Activated CD4-positive, alpha-beta T cell treated with anti-CD3 and anti-CD28 coated beads, Interleukin-2, amount 10 ng/mL, durations not matched to agents 7 days and 5 days (primary cell): ENCODE measurements around the gene ADGRB2. TPM values are rescaled to one million over a fixed set of nuclear protein-coding genes. Genes with fewer than 3 reads are reported as not detected.
A peak's percentile ranks its signal among the peaks of the same experiment; 100 is the strongest.

Experiments
- CTCF ChIA-PET: fragments of 350-600 bp; sonication (Branson Sonifier 250); formaldehyde crosslinking; loops from one replicate; lab custom pipeline; 2021; ENCODE audit warnings: antibody characterized with exemption; lab: Charles Lee
- POLR2A ChIA-PET: fragments of 350-600 bp; sonication (Branson Sonifier 250); formaldehyde crosslinking; loops from one replicate; lab custom pipeline; 2021; ENCODE audit warnings: antibody characterized with exemption; lab: Charles Lee
- DNase-seq: peaks from one replicate; pipeline ENCODE4 v3.0.0-alpha.2; 2020
- H3K27ac Mint-ChIP-seq: one replicate; pipeline ENCODE4 v1.8.0; 2021; ENCODE audit warnings: mild to moderate bottlenecking, moderate library complexity, mixed read lengths
- H3K27me3 Mint-ChIP-seq: one replicate; pipeline ENCODE4 v1.8.0; 2021; ENCODE audit warnings: mixed read lengths
- H3K36me3 Mint-ChIP-seq: one replicate; pipeline ENCODE4 v1.8.0; 2021; ENCODE audit warnings: low read depth, mixed read lengths
- H3K4me1 Mint-ChIP-seq: one replicate; pipeline ENCODE4 v1.8.0; 2021; ENCODE audit warnings: mixed read lengths
- H3K4me3 Mint-ChIP-seq: one replicate; pipeline ENCODE4 v1.8.0; 2021; ENCODE audit warnings: mild to moderate bottlenecking, moderate library complexity, mixed read lengths
- H3K9me3 Mint-ChIP-seq: one replicate; pipeline ENCODE4 v1.8.0; 2021; ENCODE audit warnings: mixed read lengths
- total RNA-seq, 2 experiments: library from RNA; stranded (reverse); gene quantifications; one replicate each; pipeline ENCODE4 v1.2.3, GENCODE V29; 2021

ADGRB2 gene
- total RNA-seq, 2 experiments from 2014 or later, result 0.27 to 0.31 TPM

GRCh38 chr1:31703431-31704270, 60.5 kb downstream of the ADGRB2 start, which contains the start of gene COL16A1:
Gene COL16A1, minus strand, starts transcription at chr1:31704017. Its CDS starts 1,824 bp downstream, at chr1:31702193.
- no peaks in the 10 kb centered on the region for H3K9me3 Mint-ChIP-seq
- H3K27me3 Mint-ChIP-seq, result peaks cover 32% of the 10 kb centered on the region
- H3K36me3 Mint-ChIP-seq, result no peaks in the 10 kb centered on the region
- H3K4me3 Mint-ChIP-seq, result no peak within 1 kb of the TSS
- no peak for DNase-seq
- H3K27ac Mint-ChIP-seq, result no peak within 1 kb of the TSS
- H3K4me1 Mint-ChIP-seq, result peaks cover 35% of the 10 kb centered on the region
- CTCF ChIA-PET, result interaction anchor here (0.8 to 1.8 kb wide), 6 partner anchors 9 to 112 kb away, joined by 3 to 5 read pairs (median 4); partner anchors contain the start of gene SPOCD1
- POLR2A ChIA-PET, result no interaction called here

- no peak for DNase-seq
- Mint-ChIP-seq H3K36me3 (no peaks in the 10 kb centered on the region), H3K4me3 (no peak overlapping the region), H3K27ac (no peak overlapping the region), H3K27me3 (peaks cover 31% of the 10 kb centered on the region), H3K4me1 (peaks cover 31% of the 10 kb centered on the region), H3K9me3 (no peaks in the 10 kb centered on the region)
- CTCF ChIA-PET, result interaction anchor here (0.8 to 1.5 kb wide), 4 partner anchors 8 to 80 kb away, joined by 3 to 4 read pairs (median 4); no protein-coding TSS in a partner anchor
- POLR2A ChIA-PET, result no interaction called here
These were observed 61.2 kb downstream of the ADGRB2 start for GRCh38 chr1:31702836-31703404.

- Mint-ChIP-seq H3K27me3 (peaks cover 24% of the 10 kb centered on the region), H3K9me3 (no peaks in the 10 kb centered on the region), H3K36me3 (no peaks in the 10 kb centered on the region), H3K27ac (no peak overlapping the region), H3K4me3 (no peak overlapping the region), H3K4me1 (peaks cover 27% of the 10 kb centered on the region)
- ChIA-PET CTCF (interaction anchor here (1.0 to 1.5 kb wide), 4 partner anchors 15 to 90 kb away, joined by 3 to 4 read pairs (median 4); no protein-coding TSS in a partner anchor), POLR2A (interaction anchor here (0.6 kb wide), 1 partner anchor 493 kb away, joined by 4 read pairs; no protein-coding TSS in a partner anchor)
- no peak for DNase-seq
These were observed 62.9 kb downstream of the ADGRB2 start for GRCh38 chr1:31701091-31701736.

- Mint-ChIP-seq H3K27me3 (peaks cover 24% of the 10 kb centered on the region), H3K27ac (no peak overlapping the region), H3K4me1 (peaks cover 22% of the 10 kb centered on the region), H3K9me3 (no peaks in the 10 kb centered on the region), H3K36me3 (no peaks in the 10 kb centered on the region), H3K4me3 (no peak overlapping the region)
- DNase-seq, result no peak
- CTCF ChIA-PET, result interaction anchor here (1.0 to 1.5 kb wide), 3 partner anchors 15 to 90 kb away, joined by 3 to 4 read pairs (median 3); no protein-coding TSS in a partner anchor
- POLR2A ChIA-PET, result no interaction called here
These were observed 63.6 kb downstream of the ADGRB2 start for GRCh38 chr1:31700468-31701090.

GRCh38 chr1:31699341-31699891, 64.7 kb downstream of the ADGRB2 start:
- Mint-ChIP-seq H3K36me3 (no peaks in the 10 kb centered on the region), H3K4me3 (no peak overlapping the region), H3K4me1 (peaks cover 11% of the 10 kb centered on the region), H3K27ac (peak overlapping the region; percentile 28), H3K9me3 (no peaks in the 10 kb centered on the region), H3K27me3 (peaks cover 18% of the 10 kb centered on the region)
- peak; percentile 48 for DNase-seq
- CTCF ChIA-PET, result no interaction called here
- POLR2A ChIA-PET, result no interaction called here

- H3K27ac Mint-ChIP-seq, result no peak overlapping the region
- H3K27me3 Mint-ChIP-seq, result peaks cover 7% of the 10 kb centered on the region
- H3K4me3 Mint-ChIP-seq, result no peak overlapping the region
- DNase-seq, result no peak
- CTCF ChIA-PET, result interaction anchor here (0.9 to 1.2 kb wide), 2 partner anchors 10 to 33 kb away, joined by 3 read pairs; no protein-coding TSS in a partner anchor
- H3K36me3 Mint-ChIP-seq, result no peaks in the 10 kb centered on the region
- no peaks in the 10 kb centered on the region for H3K9me3 Mint-ChIP-seq
- peaks cover 10% of the 10 kb centered on the region for H3K4me1 Mint-ChIP-seq
- POLR2A ChIA-PET, result no interaction called here
These were observed 66.7 kb downstream of the ADGRB2 start for GRCh38 chr1:31697369-31697984.

- H3K36me3 Mint-ChIP-seq, result no peaks in the 10 kb centered on the region
- no peak for DNase-seq
- H3K27ac Mint-ChIP-seq, result no peak overlapping the region
- no peaks in the 10 kb centered on the region for H3K9me3 Mint-ChIP-seq
- H3K27me3 Mint-ChIP-seq, result no peaks in the 10 kb centered on the region
- peaks cover 10% of the 10 kb centered on the region for H3K4me1 Mint-ChIP-seq
- ChIA-PET CTCF (interaction anchor here (0.6 to 1.2 kb wide), 3 partner anchors 18 to 876 kb away, joined by 3 to 4 read pairs (median 3); no protein-coding TSS in a partner anchor), POLR2A (no interaction called here)
- H3K4me3 Mint-ChIP-seq, result no peak overlapping the region
These were observed 67.9 kb downstream of the ADGRB2 start for GRCh38 chr1:31696242-31696641.

- H3K9me3 Mint-ChIP-seq, result no peaks in the 10 kb centered on the region
- no peaks in the 10 kb centered on the region for H3K27me3 Mint-ChIP-seq
- POLR2A ChIA-PET, result no interaction called here
- H3K36me3 Mint-ChIP-seq, result no peaks in the 10 kb centered on the region
- CTCF ChIA-PET, result interaction anchor here (1.4 kb wide), 1 partner anchor 8 kb away, joined by 3 read pairs; the partner anchor contains the start of gene COL16A1
- no peak overlapping the region for H3K4me3 Mint-ChIP-seq
- H3K27ac Mint-ChIP-seq, result no peak overlapping the region
- no peak for DNase-seq
- peaks cover 10% of the 10 kb centered on the region for H3K4me1 Mint-ChIP-seq
These were observed 68.8 kb downstream of the ADGRB2 start for GRCh38 chr1:31695327-31695726.

- CTCF ChIA-PET, result interaction anchor here (1.4 kb wide), 1 partner anchor 9 kb away, joined by 3 read pairs; the partner anchor contains the start of gene COL16A1
- no peaks in the 10 kb centered on the region for H3K27me3 Mint-ChIP-seq
- H3K9me3 Mint-ChIP-seq, result no peaks in the 10 kb centered on the region
- no peaks in the 10 kb centered on the region for H3K36me3 Mint-ChIP-seq
- POLR2A ChIA-PET, result no interaction called here
- peaks cover 10% of the 10 kb centered on the region for H3K4me1 Mint-ChIP-seq
- H3K27ac Mint-ChIP-seq, result no peak overlapping the region
- H3K4me3 Mint-ChIP-seq, result no peak overlapping the region
- no peak for DNase-seq
These were observed 69.2 kb downstream of the ADGRB2 start for GRCh38 chr1:31694964-31695313.

- ChIA-PET CTCF (interaction anchor here (0.9 to 1.4 kb wide), 3 partner anchors 9 to 66 kb away, joined by 3 read pairs; partner anchors contain the start of gene COL16A1), POLR2A (interaction anchor here (0.7 kb wide), 1 partner anchor 395 kb away, joined by 3 read pairs; no protein-coding TSS in a partner anchor)
- Mint-ChIP-seq H3K9me3 (no peaks in the 10 kb centered on the region), H3K4me3 (no peak overlapping the region), H3K36me3 (no peaks in the 10 kb centered on the region), H3K27ac (no peak overlapping the region), H3K27me3 (no peaks in the 10 kb centered on the region), H3K4me1 (peaks cover 4% of the 10 kb centered on the region)
- DNase-seq, result no peak
These were observed 69.8 kb downstream of the ADGRB2 start for GRCh38 chr1:31694069-31694963.

GRCh38 chr1:31693231-31693630, 70.9 kb downstream of the ADGRB2 start:
- H3K27me3 Mint-ChIP-seq, result no peaks in the 10 kb centered on the region
- no peaks in the 10 kb centered on the region for H3K9me3 Mint-ChIP-seq
- no peaks in the 10 kb centered on the region for H3K4me1 Mint-ChIP-seq
- ChIA-PET CTCF (interaction anchor here (0.5 to 1.3 kb wide), 4 partner anchors 14 to 116 kb away, joined by 3 read pairs; no protein-coding TSS in a partner anchor), POLR2A (interaction anchor here (0.7 kb wide), 1 partner anchor 396 kb away, joined by 3 read pairs; no protein-coding TSS in a partner anchor)
- no peak for DNase-seq
- no peak overlapping the region for H3K27ac Mint-ChIP-seq
- H3K36me3 Mint-ChIP-seq, result no peaks in the 10 kb centered on the region
- no peak overlapping the region for H3K4me3 Mint-ChIP-seq
